Kidney (tissue), 22 donors: ENCODE measurements around the gene ZSWIM5. TPM values are rescaled to one million over a fixed set of nuclear protein-coding genes. Genes with fewer than 3 reads are reported as not detected.
"Not testable (repeated sequence)": the region's sequence is repeated elsewhere in the genome, so short reads cannot be mapped to it uniquely, and the experiment has no call there.

ENCODE experiments used
- DNase-seq, 5 donors: peaks; one replicate each; pipeline ENCODE4 v3.0.0-alpha.2; 2013 to 2020
- FAIRE-seq: peaks from 2 replicates; lab custom pipeline; 2012; peaks lifted over from hg19 to GRCh38; lab: Jason Lieb, UNC
- H3K27ac ChIP-seq, 2 donors: one replicate each; pipeline ENCODE4 v1.7.0; 2013; ENCODE audit warnings: low read depth in 2 of 2, low read length in 2 of 2, inconsistent platforms in 1 of 2
- H3K27me3 ChIP-seq: one replicate; pipeline ENCODE4 v1.7.1; 2013; ENCODE audit warnings: low read length, inconsistent platforms; ENCODE audit not compliant: control insufficient read depth, insufficient read depth
- H3K36me3 ChIP-seq, 3 donors: one replicate each; pipeline versions ENCODE4 v1.7.0 to v1.7.1; 2013; ENCODE audit warnings: low read length in 3 of 3, control low read depth in 1 of 3, inconsistent platforms in 1 of 3; ENCODE audit not compliant: insufficient read depth in 3 of 3, control insufficient read depth in 2 of 3
- H3K4me1 ChIP-seq, 3 donors: one replicate each; pipeline versions ENCODE4 v1.7.0 to v1.7.1; 2013; ENCODE audit warnings: low read length in 3 of 3, inconsistent platforms in 1 of 3, low read depth in 1 of 3; ENCODE audit not compliant: control insufficient read depth in 2 of 3, insufficient read depth in 2 of 3
- H3K4me3 ChIP-seq, 3 donors: one replicate each; pipeline versions ENCODE4 v1.7.0 to v1.8.1; 2013; ENCODE audit warnings: low read length in 3 of 3, control low read depth in 1 of 3, inconsistent platforms in 1 of 3
- H3K9ac ChIP-seq, 3 donors: one replicate each; pipeline versions ENCODE4 v1.7.0 to v1.7.1; 2013; ENCODE audit warnings: low read length in 3 of 3, control low read depth in 1 of 3, inconsistent platforms in 1 of 3
- H3K9me3 ChIP-seq, 3 donors: one replicate each; pipeline versions ENCODE4 v1.7.0 to v1.7.1; 2013; ENCODE audit warnings: low read length in 3 of 3, control low read depth in 1 of 3, inconsistent platforms in 1 of 3; ENCODE audit not compliant: control insufficient read depth in 2 of 3, insufficient read depth in 1 of 3
- CTCF ChIP-seq: IDR thresholded peaks from 3 replicates; pipeline ENCODE4 v1.5.1; 2012; ENCODE audit warnings: mild to moderate bottlenecking, moderate library complexity, borderline replicate concordance; ENCODE audit not compliant: insufficient read depth; ENCODE audit errors: extremely low read depth
- intact Hi-C: fragments of 100-400 bp; cut with DNase I; formaldehyde crosslinking; loops from one replicate; pipeline ENCODE4 v1.11.1; 2022
- long read RNA-seq, 10 donors: library from polyadenylated mRNA in 1 of 10; unstranded in 1 of 10; transcript quantifications; one replicate each; pipeline ENCODE4 v2.0.0 and lab custom pipeline, GENCODE V29; 2021 to 2026
- polyA plus RNA-seq: library from polyadenylated mRNA; stranded (reverse); fragments of 350-450 nt; fragmentation: Illumina TruSeq; extraction: RNeasy Lipid Tissue Mini Kit (QIAGEN cat#74804); gene quantifications from one replicate; pipeline ENCODE4 v1.2.3, GENCODE V29; 2014; ENCODE audit warnings: low read depth, low replicate concordance; ENCODE audit not compliant: insufficient read depth
- total RNA-seq: library from RNA; stranded (reverse); fragmentation: NEBNext Ultra II Directional; extraction: Animal tissue kit (Norgen Biotek cat#: 25700); gene quantifications from one replicate; pipeline ENCODE4 v1.2.1, GENCODE V29; 2021
- donor health status: control.
- donor health status: control.
- donor health status: control.
- donor health status: control.
- donor health status: control.
- donor health status: DM: yes; HTN: yes; CAD: no.
- donor health status: Normal renal cell carcinoma (clear cell type).

Gene ZSWIM5
- total RNA-seq: 4.8 TPM
- 1.9 TPM for polyA plus RNA-seq
- long read RNA-seq, donor 1: 0 reads
- long read RNA-seq, donor 2: 0 reads
- long read RNA-seq, donor 3: 0 reads
- long read RNA-seq, donor 4, full-length matches to known transcripts: 1 of 1 reads
- long read RNA-seq, donor 4, partial matches to known transcripts: 0 of 1 reads
- long read RNA-seq, donor 4, other reads (novel, unspliced or antisense): 0 of 1 reads
- long read RNA-seq, donor 5: 0 reads
- long read RNA-seq, donor 6: 0 reads
- long read RNA-seq, donor 7, partial matches to known transcripts: 0 of 3 reads
- long read RNA-seq, donor 7, other reads (novel, unspliced or antisense): 3 of 3 reads
- long read RNA-seq, donor 8: 0 reads
- long read RNA-seq, donor 9: 0 reads
- long read RNA-seq, donor 10, full-length matches to known transcripts: 1 of 1 reads
- long read RNA-seq, donor 10, partial matches to known transcripts: 0 of 1 reads
- long read RNA-seq, donor 10, other reads (novel, unspliced or antisense): 0 of 1 reads

GRCh38 chr1:45205910-45206721 lies at the start of gene ZSWIM5:
TSS of gene ZSWIM5 (minus strand) at chr1:45206605. CDS start at chr1:45206350, 255 bp downstream.
- no peak for FAIRE-seq
- peaks cover 0 to 7% (median 3%) of the 10 kb centered on the region in 3 donors for H3K4me1 ChIP-seq
- intact Hi-C loops: no loop called here
- H3K9ac ChIP-seq: peak within 1 kb of the TSS; percentile 60 to 72 (median 63)
- H3K36me3 ChIP-seq: no peaks in the 10 kb centered on the region
- H3K9me3 ChIP-seq: no peaks in the 10 kb centered on the region
- H3K27ac ChIP-seq: peak within 1 kb of the TSS; percentile 74 to 76
- TF ChIP-seq CTCF: no peak
- DNase-seq: peak; percentile 80 to 92 (median 87)
- peaks cover 2% of the 10 kb centered on the region for H3K27me3 ChIP-seq
- H3K4me3 ChIP-seq: peak within 1 kb of the TSS; percentile 75 to 88 (median 84)

- no peak overlapping the region for H3K9ac ChIP-seq
- FAIRE-seq: no peak
- peaks cover 0 to 15% (median 0%) of the 10 kb centered on the region in 3 donors for H3K9me3 ChIP-seq
- TF ChIP-seq CTCF: no peak
- H3K27me3 ChIP-seq: no peaks in the 10 kb centered on the region
- DNase-seq: no peak
- no peaks in the 10 kb centered on the region for H3K4me1 ChIP-seq
- intact Hi-C loops: no loop called here
- H3K4me3 ChIP-seq: no peak overlapping the region
- no peak overlapping the region for H3K27ac ChIP-seq
- no peaks in the 10 kb centered on the region for H3K36me3 ChIP-seq
Measured at GRCh38 chr1:45254490-45254889, 48.1 kb upstream of the ZSWIM5 start.

GRCh38 chr1:45250544-45250943 lies 44.1 kb upstream of the ZSWIM5 start:
- no peak overlapping the region for H3K9ac ChIP-seq
- DNase-seq (no peak), FAIRE-seq (no peak)
- TF ChIP-seq CTCF: no peak
- no peaks in the 10 kb centered on the region for H3K4me1 ChIP-seq
- H3K27me3 ChIP-seq: no peaks in the 10 kb centered on the region
- H3K9me3 ChIP-seq: no peaks in the 10 kb centered on the region
- no peaks in the 10 kb centered on the region for H3K36me3 ChIP-seq
- H3K4me3 ChIP-seq: no peak overlapping the region
- intact Hi-C loops: no loop called here
- no peak overlapping the region for H3K27ac ChIP-seq

GRCh38 chr1:45248004-45248403 lies 41.6 kb upstream of the ZSWIM5 start:
- intact Hi-C loops, H3K4me3 ChIP-seq, H3K9me3 ChIP-seq, H3K27ac ChIP-seq, H3K4me1 ChIP-seq, DNase-seq, H3K9ac ChIP-seq, H3K27me3 ChIP-seq, H3K36me3 ChIP-seq, FAIRE-seq: not testable (repeated sequence)
